ENCODE data around the gene PDE4D. TPM values are rescaled to one million over a fixed set of nuclear protein-coding genes. Genes with fewer than 3 reads are reported as not detected.
"Not testable (repeated sequence)": the region's sequence is repeated elsewhere in the genome, so short reads cannot be mapped to it uniquely, and the experiment has no call there.

Gene PDE4D
- total RNA-seq, 1 donor, result 27.7 TPM

GRCh38 chr5:58974083-58974482, 919.4 kb downstream of the PDE4D start:
- no peak for DNase-seq (ENCODE audit: low read depth in 2 of 3, low spot score in 2 of 3)

DNA sequence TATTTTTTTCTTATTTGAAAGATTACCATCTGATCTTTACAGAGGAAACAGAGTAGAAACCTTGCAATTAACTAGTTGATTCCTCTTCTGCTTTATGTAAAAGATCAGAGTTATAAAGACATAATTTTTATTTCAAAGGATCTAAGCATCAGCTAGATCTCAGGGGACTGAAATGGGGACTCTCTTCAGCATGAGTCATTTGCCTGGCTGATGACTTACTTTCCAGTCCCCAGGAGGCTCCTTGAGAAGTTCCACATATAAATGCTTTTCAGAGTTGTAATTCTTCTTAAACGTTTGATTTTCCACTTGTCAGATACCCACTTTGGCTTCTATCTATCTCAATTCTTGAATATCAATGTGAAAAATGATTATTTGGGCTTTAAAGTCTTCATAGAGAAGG, 921.2 kb downstream of the PDE4D start:
- peak in 1 of 3 donors; percentile 7 for DNase-seq (ENCODE audit: low read depth in 2 of 3, low spot score in 2 of 3)

- DNase-seq (ENCODE audit: low read depth in 2 of 3, low spot score in 2 of 3), result no peak
These were observed 922.8 kb downstream of the PDE4D start for GRCh38 chr5:58970766-58971165.

GRCh38 chr5:58969795-58970194, 923.7 kb downstream of the PDE4D start:
- no peak for DNase-seq (ENCODE audit: low read depth in 2 of 3, low spot score in 2 of 3)

- no peak for DNase-seq (ENCODE audit: low read depth in 2 of 3, low spot score in 2 of 3)
These were observed 924.3 kb downstream of the PDE4D start for GRCh38 chr5:58969253-58969652.

DNA sequence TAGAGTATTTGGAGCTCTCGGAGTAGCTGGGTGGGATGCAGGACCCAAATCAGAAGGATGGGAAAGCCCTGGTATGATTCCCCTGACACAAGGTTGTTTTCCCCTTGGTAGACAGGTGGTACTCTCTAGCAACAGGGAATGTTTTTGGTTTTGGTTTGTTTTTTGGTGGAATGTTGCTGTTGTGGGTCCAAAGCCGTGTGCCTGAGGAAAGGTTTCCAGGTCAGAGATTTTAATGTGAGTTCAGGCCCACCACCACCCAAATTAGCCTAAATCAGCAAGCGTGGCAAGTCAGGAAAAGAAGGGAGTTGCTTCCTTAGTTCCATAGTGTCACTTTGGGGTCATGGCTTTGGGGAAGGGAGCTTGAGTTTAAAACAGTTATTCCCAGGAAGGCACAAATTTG, 925.2 kb downstream of the PDE4D start:
- no peak for DNase-seq (ENCODE audit: low read depth in 2 of 3, low spot score in 2 of 3)

DNA sequence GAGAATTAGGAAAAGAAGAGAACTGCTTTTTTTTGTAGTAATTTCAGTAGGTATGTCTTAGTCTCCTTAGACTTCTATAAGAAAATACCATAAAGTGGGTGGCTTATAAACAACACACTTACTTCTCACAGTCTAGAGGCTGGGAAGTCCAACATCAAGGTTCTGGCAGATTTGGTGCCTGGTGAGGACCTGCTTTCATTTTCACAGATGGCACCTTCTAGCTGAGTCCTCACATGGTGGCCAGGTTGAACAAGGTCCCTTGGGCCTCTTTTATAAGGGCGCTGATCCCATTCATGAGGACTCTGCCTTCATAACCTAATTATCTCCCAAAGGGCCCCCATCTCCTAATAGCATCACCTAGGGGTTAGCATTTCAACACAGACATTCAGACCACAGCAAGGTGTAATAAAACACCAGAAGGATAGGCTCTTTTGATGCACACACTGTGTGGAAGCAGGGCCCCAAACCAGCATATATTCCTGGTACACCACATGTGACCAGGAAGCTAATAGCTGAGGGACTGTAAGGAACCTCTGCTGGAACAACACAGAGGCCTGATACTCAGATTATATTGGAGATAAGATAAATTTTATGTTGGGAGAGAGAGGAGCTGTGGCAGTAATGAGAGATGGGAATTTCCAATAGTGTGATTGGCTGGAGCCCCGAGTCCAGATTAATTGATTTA, 925.8 kb downstream of the PDE4D start:
- DNase-seq (ENCODE audit: low read depth in 2 of 3, low spot score in 2 of 3), result no peak

GRCh38 chr5:58965677-58966414, 927.7 kb downstream of the PDE4D start:
- DNase-seq (ENCODE audit: low read depth in 2 of 3, low spot score in 2 of 3), result no peak

GRCh38 chr5:58963821-58964220, 929.7 kb downstream of the PDE4D start:
- no peak for DNase-seq (ENCODE audit: low read depth in 2 of 3, low spot score in 2 of 3)

DNA sequence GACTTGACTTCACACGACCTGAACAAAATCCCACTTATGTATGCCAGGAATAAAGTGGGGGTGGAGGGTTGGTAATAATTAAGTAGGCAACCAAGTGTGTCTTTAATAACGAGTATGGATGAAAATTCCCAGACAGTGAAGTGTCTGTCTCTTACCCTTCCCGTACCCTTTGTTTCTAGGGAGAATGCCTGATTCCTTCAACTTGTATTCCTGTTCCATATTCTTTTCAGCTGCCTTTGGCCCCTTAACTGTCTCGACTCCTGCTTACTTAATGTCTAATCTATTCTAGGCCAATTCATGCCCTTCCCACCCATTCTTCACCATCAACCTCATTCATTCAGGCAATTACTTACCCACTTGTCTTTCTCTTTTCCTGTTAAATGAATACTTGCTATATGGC, 930.2 kb downstream of the PDE4D start:
- no peak for DNase-seq (ENCODE audit: low read depth in 2 of 3, low spot score in 2 of 3)

DNA sequence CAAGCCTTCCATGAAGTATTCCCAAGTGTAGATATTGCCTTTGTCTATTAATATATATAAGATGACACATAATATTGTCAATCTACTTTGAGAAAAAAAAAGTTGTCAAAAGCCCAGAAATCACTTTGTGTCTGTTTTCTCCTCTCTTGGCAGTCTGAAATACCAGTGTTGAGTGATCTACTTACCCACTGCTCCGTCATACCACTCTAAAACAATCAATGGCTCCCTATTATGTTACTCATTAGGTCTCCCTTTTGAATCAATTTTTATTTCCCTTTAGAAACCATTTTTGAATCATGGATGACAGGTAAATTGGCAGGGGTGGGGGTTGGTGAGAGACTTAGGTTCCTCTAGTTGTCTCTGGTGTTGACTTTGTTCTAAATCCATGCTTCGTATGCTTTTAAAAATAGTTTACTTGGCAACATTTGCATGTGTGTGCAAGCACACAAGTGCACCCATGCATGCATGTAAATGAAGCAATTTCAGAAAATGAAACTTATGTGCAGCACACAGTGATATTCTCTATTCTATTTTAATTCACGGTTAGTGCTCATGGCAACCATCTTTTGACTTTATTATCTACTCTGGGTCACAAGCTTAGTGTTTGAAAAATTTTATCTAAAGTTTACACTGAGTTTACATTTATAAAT, 931.8 kb downstream of the PDE4D start:
- no peak for DNase-seq (ENCODE audit: low read depth in 2 of 3, low spot score in 2 of 3)

- DNase-seq (ENCODE audit: low read depth in 2 of 3, low spot score in 2 of 3), result no peak
These were observed 934.8 kb downstream of the PDE4D start for GRCh38 chr5:58958701-58959100.

DNA sequence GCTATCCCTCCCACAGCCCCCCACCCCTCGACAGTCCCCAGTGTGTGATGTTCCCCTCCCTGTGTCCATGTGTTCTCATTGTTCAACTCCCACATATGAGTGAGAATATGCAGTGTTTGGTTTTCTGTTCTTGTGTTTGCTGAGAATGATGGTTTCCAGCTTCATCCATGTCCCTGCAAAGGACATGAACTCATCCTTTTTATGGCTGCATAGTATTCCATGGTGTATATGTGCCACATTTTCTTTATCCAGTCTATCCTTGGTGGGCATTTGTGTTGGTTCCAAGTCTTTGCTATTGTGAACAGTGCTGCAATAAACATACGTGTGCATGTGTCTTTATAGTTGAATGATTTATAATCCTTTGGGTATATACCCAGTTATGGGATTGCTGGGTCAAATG, 940.3 kb downstream of the PDE4D start:
- not testable (repeated sequence) for DNase-seq (ENCODE audit: low read depth in 2 of 3, low spot score in 2 of 3)

DNA sequence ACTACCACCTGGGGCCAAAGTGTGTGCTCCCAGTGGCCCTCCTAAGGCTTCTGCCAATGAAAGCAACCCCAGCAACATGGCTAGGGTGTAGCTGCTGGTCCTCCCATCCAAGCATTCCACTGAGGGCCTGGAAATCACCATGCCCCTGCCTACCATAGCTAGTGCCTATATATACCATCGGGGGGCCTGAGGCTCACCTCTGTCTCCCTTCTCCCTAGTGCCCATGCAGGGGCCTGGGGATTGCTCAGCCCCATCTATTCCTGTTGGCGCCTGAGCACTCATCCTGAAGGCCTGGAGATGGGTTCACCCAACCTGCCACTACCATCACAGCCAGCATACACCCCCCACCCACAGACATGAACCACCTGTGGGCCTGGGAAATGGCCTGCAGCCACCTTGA, 943.3 kb downstream of the PDE4D start:
- no peak for DNase-seq (ENCODE audit: low read depth in 2 of 3, low spot score in 2 of 3)

GRCh38 chr5:58946230-58946629, 947.3 kb downstream of the PDE4D start:
- DNase-seq (ENCODE audit: low read depth in 2 of 3, low spot score in 2 of 3), result no peak

DNA sequence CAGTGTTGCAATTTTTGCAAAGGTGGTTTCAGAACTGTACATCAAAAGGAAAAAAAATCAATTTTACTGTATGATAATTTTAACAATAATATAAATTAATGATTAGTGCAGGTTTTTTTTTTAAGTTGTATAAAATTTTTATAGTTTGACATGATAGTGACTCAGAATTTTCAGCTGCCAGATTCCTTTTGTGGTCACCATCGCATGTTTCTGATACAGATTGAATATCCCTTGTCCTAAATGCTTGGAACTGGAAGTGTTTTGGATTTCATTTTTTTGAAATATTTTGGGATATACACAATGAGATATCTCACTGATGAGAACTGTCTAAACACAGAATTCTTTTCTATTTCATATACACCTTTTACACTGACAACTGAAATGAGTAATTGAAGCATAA, 949.3 kb downstream of the PDE4D start:
- DNase-seq (ENCODE audit: low read depth in 2 of 3, low spot score in 2 of 3), result no peak

DNA sequence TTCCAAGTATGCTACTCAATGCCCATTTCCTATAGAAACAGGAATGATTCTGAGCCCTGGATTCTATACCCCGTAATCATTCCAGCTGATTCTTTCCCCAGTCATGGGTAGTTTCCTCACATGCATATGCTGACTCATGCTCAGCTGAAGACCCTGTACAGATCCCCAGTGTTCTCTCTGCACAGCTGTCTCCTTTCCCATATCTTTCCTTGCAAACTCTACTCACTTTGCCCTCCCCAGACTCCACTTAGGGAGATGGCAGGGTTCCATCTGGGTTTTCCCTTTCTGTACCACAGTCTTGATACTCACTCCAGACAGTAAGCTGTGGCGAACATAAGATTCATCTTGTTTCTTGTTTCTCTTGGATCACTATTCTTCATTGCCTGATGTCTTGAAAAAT, 953.1 kb downstream of the PDE4D start:
- DNase-seq (ENCODE audit: low read depth in 2 of 3, low spot score in 2 of 3), result no peak

DNA sequence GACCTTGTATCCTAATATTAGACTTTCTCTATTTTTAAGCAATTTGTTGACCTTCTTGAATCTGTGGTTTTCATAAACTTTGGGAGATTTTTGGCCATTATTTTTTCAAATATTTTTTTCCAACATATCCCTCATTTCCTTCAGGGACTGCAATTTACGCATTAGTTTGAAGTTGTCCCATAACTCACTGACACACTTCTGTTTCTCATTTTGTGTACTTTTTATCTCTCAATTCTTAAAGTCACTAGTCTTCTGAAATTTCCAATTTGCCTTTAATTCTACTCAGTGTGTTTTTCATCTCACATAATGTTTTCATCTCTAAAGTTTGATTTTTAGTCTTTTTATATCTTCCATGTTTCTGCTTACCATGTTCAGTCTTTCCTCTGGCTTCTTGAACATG, 953.9 kb downstream of the PDE4D start:
- no peak for DNase-seq (ENCODE audit: low read depth in 2 of 3, low spot score in 2 of 3)

GRCh38 chr5:58938563-58939424, 954.7 kb downstream of the PDE4D start:
- no peak for DNase-seq (ENCODE audit: low read depth in 2 of 3, low spot score in 2 of 3)

DNA sequence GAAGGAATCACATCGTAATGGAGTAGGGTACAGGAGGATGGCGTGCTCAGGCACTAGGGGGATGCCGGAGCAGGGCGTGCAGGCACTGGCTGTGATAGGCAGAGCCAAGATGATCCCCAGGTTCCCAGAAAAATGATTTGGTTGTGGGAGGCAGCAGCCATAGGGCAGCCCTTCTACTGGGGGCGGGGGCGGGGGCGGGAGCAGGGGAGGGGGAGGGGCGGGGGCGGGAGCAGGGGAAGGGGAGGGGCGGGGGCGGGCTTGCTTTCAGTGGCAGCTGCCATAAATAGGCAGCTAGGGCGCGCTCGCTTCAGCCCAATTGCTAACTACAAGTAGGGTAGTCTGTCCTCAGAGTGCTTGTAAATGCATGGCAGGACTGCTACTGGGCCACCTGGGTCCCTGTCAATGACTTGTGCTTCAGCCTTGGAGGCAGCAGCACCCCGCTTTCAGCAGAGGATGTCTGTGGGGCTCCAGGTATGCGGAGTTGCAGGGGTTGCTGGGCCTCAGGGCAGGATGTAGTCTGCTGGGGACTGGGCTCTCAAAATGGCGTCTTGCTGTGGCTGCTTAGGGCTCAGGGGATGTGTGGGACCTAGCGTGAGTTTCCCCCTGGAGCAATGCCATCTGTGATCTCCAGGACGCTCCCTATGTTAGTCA, 956.4 kb downstream of the PDE4D start:
- no peak for DNase-seq (ENCODE audit: low read depth in 2 of 3, low spot score in 2 of 3)
